Thymus (tissue), 11 donors: ENCODE measurements around the gene UBE2QL1. TPM values are rescaled to one million over a fixed set of nuclear protein-coding genes. Genes with fewer than 3 reads are reported as not detected.

Experiments
- DNase-seq, 9 donors: peaks; one replicate each; pipeline ENCODE4 v3.0.0-alpha.2; 2013; ENCODE audit warnings: low spot score in 9 of 9, low read depth in 6 of 9, missing footprints in 1 of 9
- H3K27ac ChIP-seq, 2 donors: one replicate each; pipeline ENCODE4 v1.5.1; 2013; ENCODE audit warnings: control low read depth in 1 of 2, low read depth in 1 of 2, low read length in 1 of 2, mild to moderate bottlenecking in 1 of 2, moderate library complexity in 1 of 2
- H3K27me3 ChIP-seq, 2 donors: one replicate each; pipeline ENCODE4 v1.5.1; 2013; ENCODE audit warnings: low read length in 1 of 2; ENCODE audit not compliant: control insufficient read depth in 2 of 2, insufficient read depth in 1 of 2
- H3K36me3 ChIP-seq, 2 donors: one replicate each; pipeline ENCODE4 v1.5.1; 2013; ENCODE audit warnings: low read length in 1 of 2, mild to moderate bottlenecking in 1 of 2, moderate library complexity in 1 of 2; ENCODE audit not compliant: control insufficient read depth in 2 of 2, insufficient read depth in 2 of 2
- H3K4me1 ChIP-seq, 2 donors: one replicate each; pipeline ENCODE4 v1.5.1; 2013; ENCODE audit warnings: low read length in 2 of 2; ENCODE audit not compliant: control insufficient read depth in 2 of 2, insufficient read depth in 2 of 2
- H3K4me3 ChIP-seq, 2 donors: one replicate each; pipeline ENCODE4 v1.5.1; 2013; ENCODE audit warnings: low read length in 2 of 2, control low read depth in 1 of 2, mild to moderate bottlenecking in 1 of 2
- H3K9me3 ChIP-seq, 2 donors: one replicate each; pipeline ENCODE4 v1.5.1; 2013; ENCODE audit warnings: low read length in 1 of 2, mild to moderate bottlenecking in 1 of 2; ENCODE audit not compliant: control insufficient read depth in 2 of 2, insufficient read depth in 1 of 2
- WGBS: extraction: QIAGEN DNeasy Blood & Tissue Kit; methylation state at CpG from one replicate; pipeline ENCODE4 v1.1.7; 2013; 5-methylcytosine and 5-hydroxymethylcytosine counted together
- polyA plus RNA-seq: library from polyadenylated mRNA; stranded (reverse); fragments of 200-250 nt; gene quantifications from one replicate; pipeline ENCODE4 v1.2.3, GENCODE V29; 2013
- total RNA-seq: library from RNA; stranded (reverse); fragments of 120-200 nt; gene quantifications from one replicate; pipeline ENCODE4 v1.2.4, GENCODE V29; 2013
- donor health status: healthy.

The UBE2QL1 gene
- total and polyA plus RNA-seq, 2 donors, result 0.42 to 1.1 TPM

- Histone ChIP-seq H3K27ac (no peak overlapping the region), H3K9me3 (no peaks in the 10 kb centered on the region), H3K36me3 (no peaks in the 10 kb centered on the region), H3K4me1 (no peaks in the 10 kb centered on the region), H3K27me3 (peaks cover 0 to 5% of the 10 kb centered on the region in 2 donors), H3K4me3 (no peak overlapping the region)
- 89% methylated on average over 8 of the region's 8 CpGs for WGBS
- no peak for DNase-seq
Measured at GRCh38 chr5:6495433-6496206, 47.0 kb downstream of the UBE2QL1 start.

GRCh38 chr5:6496207-6496584, 47.5 kb downstream of the UBE2QL1 start:
- H3K4me1 ChIP-seq, result no peaks in the 10 kb centered on the region
- H3K36me3 ChIP-seq, result no peaks in the 10 kb centered on the region
- DNase-seq, result no peak
- H3K27ac ChIP-seq, result no peak overlapping the region
- H3K4me3 ChIP-seq, result no peak overlapping the region
- 92% methylated on average over 5 of the region's 5 CpGs for WGBS
- peaks cover 0 to 4% of the 10 kb centered on the region in 2 donors for H3K27me3 ChIP-seq
- no peaks in the 10 kb centered on the region for H3K9me3 ChIP-seq

GRCh38 chr5:6496636-6497035, 48.0 kb downstream of the UBE2QL1 start:
- H3K36me3 ChIP-seq, result no peaks in the 10 kb centered on the region
- no peak for DNase-seq
- H3K4me1 ChIP-seq, result no peaks in the 10 kb centered on the region
- no peak overlapping the region for H3K4me3 ChIP-seq
- WGBS, result 92% methylated on average over 6 of the region's 6 CpGs
- no peaks in the 10 kb centered on the region for H3K27me3 ChIP-seq
- H3K9me3 ChIP-seq, result no peaks in the 10 kb centered on the region
- no peak overlapping the region for H3K27ac ChIP-seq

- Histone ChIP-seq H3K9me3 (no peaks in the 10 kb centered on the region), H3K36me3 (no peaks in the 10 kb centered on the region), H3K27me3 (no peaks in the 10 kb centered on the region), H3K27ac (no peak overlapping the region), H3K4me3 (no peak overlapping the region), H3K4me1 (no peaks in the 10 kb centered on the region)
- WGBS, result 90% methylated on average over 1 of the region's 1 CpG
- no peak for DNase-seq
Measured at GRCh38 chr5:6497262-6497661, 48.6 kb downstream of the UBE2QL1 start.

GRCh38 chr5:6498968-6499367, 50.3 kb downstream of the UBE2QL1 start:
- H3K27ac ChIP-seq, result no peak overlapping the region
- no peaks in the 10 kb centered on the region for H3K27me3 ChIP-seq
- no peak for DNase-seq
- no peaks in the 10 kb centered on the region for H3K36me3 ChIP-seq
- H3K9me3 ChIP-seq, result peaks cover 0 to 9% of the 10 kb centered on the region in 2 donors
- WGBS, result 99% methylated on average over 4 of the region's 4 CpGs
- no peaks in the 10 kb centered on the region for H3K4me1 ChIP-seq
- no peak overlapping the region for H3K4me3 ChIP-seq

GRCh38 chr5:6501701-6502100, 53.0 kb downstream of the UBE2QL1 start:
- no peak overlapping the region for H3K4me3 ChIP-seq
- peaks cover 0 to 9% of the 10 kb centered on the region in 2 donors for H3K9me3 ChIP-seq
- no peak for DNase-seq
- H3K27ac ChIP-seq, result no peak overlapping the region
- no peaks in the 10 kb centered on the region for H3K27me3 ChIP-seq
- 97% methylated on average over 7 of the region's 7 CpGs for WGBS
- H3K4me1 ChIP-seq, result no peaks in the 10 kb centered on the region
- H3K36me3 ChIP-seq, result no peaks in the 10 kb centered on the region

GRCh38 chr5:6502421-6502820, 53.8 kb downstream of the UBE2QL1 start:
- Histone ChIP-seq H3K36me3 (no peaks in the 10 kb centered on the region), H3K27me3 (no peaks in the 10 kb centered on the region), H3K9me3 (peaks cover 0 to 9% of the 10 kb centered on the region in 2 donors), H3K27ac (no peak overlapping the region), H3K4me1 (no peaks in the 10 kb centered on the region), H3K4me3 (no peak overlapping the region)
- 95% methylated on average over 4 of the region's 4 CpGs for WGBS
- DNase-seq, result no peak

GRCh38 chr5:6503342-6503741, 54.7 kb downstream of the UBE2QL1 start:
- DNase-seq, result no peak
- Histone ChIP-seq H3K4me1 (no peaks in the 10 kb centered on the region), H3K9me3 (peaks cover 0 to 11% of the 10 kb centered on the region in 2 donors), H3K27me3 (no peaks in the 10 kb centered on the region), H3K27ac (no peak overlapping the region), H3K4me3 (no peak overlapping the region), H3K36me3 (no peaks in the 10 kb centered on the region)
- WGBS, result 90% methylated on average over 4 of the region's 4 CpGs

GRCh38 chr5:6504677-6505415, 56.2 kb downstream of the UBE2QL1 start:
- DNase-seq, result no peak

More at GRCh38 chr5:6504677-6505415, 56.2 kb downstream of the UBE2QL1 start:
- H3K9me3 ChIP-seq, result peaks cover 0 to 15% of the 10 kb centered on the region in 2 donors
- no peak overlapping the region for H3K27ac ChIP-seq
- no peak overlapping the region for H3K4me3 ChIP-seq
- H3K36me3 ChIP-seq, result no peaks in the 10 kb centered on the region
- H3K4me1 ChIP-seq, result no peaks in the 10 kb centered on the region
- H3K27me3 ChIP-seq, result no peaks in the 10 kb centered on the region
- 62% methylated on average over 8 of the region's 8 CpGs for WGBS
